ENCODE measurements around the gene TSHZ2. TPM values are rescaled to one million over a fixed set of nuclear protein-coding genes. Genes with fewer than 3 reads are reported as not detected.

The TSHZ2 gene
- polyA plus RNA-seq, 1 donor from 2014 or later = 0.73 TPM

DNA sequence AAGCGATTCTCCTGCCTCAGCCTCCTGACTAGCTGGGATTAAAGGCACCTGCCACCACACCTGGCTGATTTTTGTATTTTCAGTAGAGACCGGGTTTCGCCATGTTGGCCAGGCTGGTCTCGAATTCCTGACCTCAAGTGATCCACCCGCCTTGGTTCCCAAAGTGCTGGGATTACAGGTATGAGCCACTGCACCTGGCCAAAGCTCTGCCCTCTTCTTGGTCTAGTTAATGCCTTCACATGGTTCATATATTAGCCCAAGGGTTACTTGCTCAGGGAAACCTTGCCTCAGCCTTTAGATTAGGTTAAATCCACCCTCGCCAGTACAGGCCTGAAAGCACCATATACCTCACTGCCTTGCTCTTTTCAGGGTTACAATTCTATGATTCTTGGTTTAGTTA lies 26.1 kb downstream of the TSHZ2 start:
- Mint-ChIP-seq H3K27me3 (no peaks in the 10 kb centered on the region), H3K27ac (peak overlapping the region in 1 of 3 donors; percentile 33), H3K9me3 (peaks cover 0 to 2% (median 0%) of the 10 kb centered on the region in 3 donors), H3K4me3 (peak overlapping the region in 1 of 4 donors; percentile 58), H3K4me1 (peaks cover 16 to 25% (median 24%) of the 10 kb centered on the region in 3 donors), H3K36me3 (no peaks in the 10 kb centered on the region)

GRCh38 chr20:52999040-52999439 lies 26.9 kb downstream of the TSHZ2 start:
- H3K36me3 Mint-ChIP-seq = no peaks in the 10 kb centered on the region
- H3K9me3 Mint-ChIP-seq = peaks cover 0 to 2% (median 0%) of the 10 kb centered on the region in 3 donors
- H3K27me3 Mint-ChIP-seq = no peaks in the 10 kb centered on the region
- peak overlapping the region in 2 of 3 donors; percentile 26 to 73 for H3K27ac Mint-ChIP-seq
- H3K4me3 Mint-ChIP-seq = no peak overlapping the region
- H3K4me1 Mint-ChIP-seq = peaks cover 16 to 25% (median 24%) of the 10 kb centered on the region in 3 donors

DNA sequence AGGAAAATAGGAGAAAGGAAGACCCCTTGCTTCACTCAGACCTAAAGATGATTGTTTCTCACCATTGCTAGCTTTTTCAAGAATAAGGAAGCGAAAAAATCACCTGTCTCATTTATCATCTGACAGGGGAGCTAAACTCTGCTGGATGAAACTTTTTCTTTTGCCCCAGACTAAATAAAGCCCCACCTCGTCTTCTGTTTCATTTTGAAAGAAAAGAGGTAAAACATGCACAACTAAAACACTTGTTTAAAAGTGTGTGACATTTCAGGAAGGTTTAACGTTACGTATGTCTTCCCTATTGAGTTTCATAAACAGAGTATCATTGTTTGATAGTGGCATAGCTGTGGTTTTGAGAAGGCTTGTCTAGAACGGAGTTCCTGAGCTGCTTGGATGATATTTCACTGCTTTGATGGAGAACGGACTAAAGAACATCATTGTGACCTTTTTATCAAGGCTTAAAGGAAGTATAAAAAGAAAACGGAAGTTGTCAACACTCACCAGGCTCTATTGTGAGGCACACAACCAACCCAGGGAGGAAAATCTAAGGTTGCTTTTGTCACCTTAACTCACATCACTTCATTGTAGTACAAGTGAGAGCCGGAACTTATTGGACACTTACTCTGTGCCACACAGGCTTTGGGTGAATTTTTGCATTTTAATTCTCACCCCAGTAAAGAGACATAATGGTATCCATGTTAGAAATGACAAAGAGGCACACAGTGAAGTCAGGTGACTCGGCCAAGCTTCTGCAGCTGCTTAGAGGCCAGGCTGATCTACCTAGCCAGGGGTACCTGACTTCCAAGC lies 29.5 kb downstream of the TSHZ2 start:
- peak overlapping the region; percentile 91 to 97 (median 97) for H3K27ac Mint-ChIP-seq
- H3K9me3 Mint-ChIP-seq = peaks cover 0 to 2% (median 0%) of the 10 kb centered on the region in 3 donors
- peak overlapping the region; percentile 77 to 89 (median 83) for H3K4me3 Mint-ChIP-seq
- H3K4me1 Mint-ChIP-seq = peaks cover 16 to 25% (median 24%) of the 10 kb centered on the region in 3 donors
- H3K36me3 Mint-ChIP-seq = no peaks in the 10 kb centered on the region
- H3K27me3 Mint-ChIP-seq = no peaks in the 10 kb centered on the region

GRCh38 chr20:53002786-53003185 lies 30.6 kb downstream of the TSHZ2 start:
- Mint-ChIP-seq H3K9me3 (peaks cover 0 to 2% (median 0%) of the 10 kb centered on the region in 3 donors), H3K36me3 (no peaks in the 10 kb centered on the region), H3K4me1 (peaks cover 19 to 25% (median 24%) of the 10 kb centered on the region in 3 donors), H3K27ac (peak overlapping the region in 1 of 3 donors; percentile 65), H3K27me3 (no peaks in the 10 kb centered on the region), H3K4me3 (no peak overlapping the region)

DNA sequence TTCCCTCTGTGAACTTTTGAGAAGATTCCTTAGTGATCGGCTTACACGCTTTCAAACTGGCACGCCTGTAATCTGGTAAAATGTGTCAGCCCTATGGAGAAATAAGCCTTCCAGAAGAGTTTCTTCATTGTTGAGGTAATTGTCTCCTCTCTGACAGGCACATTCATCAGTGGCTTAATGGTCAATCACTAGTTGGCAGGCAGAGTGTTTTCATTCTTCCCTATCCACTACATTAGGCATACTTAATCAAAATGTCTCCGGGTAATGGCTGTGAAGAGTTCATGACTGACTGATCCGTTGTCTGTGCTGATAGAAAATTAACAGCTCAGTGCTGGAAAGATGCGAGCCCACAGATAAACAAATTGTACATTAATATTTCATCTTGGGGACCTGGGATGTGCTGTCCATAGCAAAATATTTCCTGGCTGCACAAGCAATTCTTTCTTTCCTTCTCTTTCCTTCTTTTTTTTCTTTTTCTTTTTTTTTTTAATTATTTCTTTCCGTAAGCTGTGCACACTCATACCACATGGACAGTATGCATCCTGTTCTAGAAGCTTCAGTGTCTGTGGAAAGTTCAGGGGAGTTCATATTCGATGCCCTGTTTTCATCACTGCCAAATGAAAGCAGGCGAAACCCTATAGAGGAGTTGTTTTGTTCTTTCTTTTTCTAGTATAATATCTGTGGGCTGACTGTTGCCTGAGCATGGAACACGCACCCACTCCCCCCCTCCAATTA lies 31.4 kb downstream of the TSHZ2 start:
- Mint-ChIP-seq H3K36me3 (no peaks in the 10 kb centered on the region), H3K4me3 (peak overlapping the region in 1 of 4 donors; percentile 46), H3K27ac (no peak overlapping the region), H3K4me1 (peaks cover 19 to 25% (median 24%) of the 10 kb centered on the region in 3 donors), H3K27me3 (no peaks in the 10 kb centered on the region), H3K9me3 (peaks cover 0 to 2% (median 0%) of the 10 kb centered on the region in 3 donors)

DNA sequence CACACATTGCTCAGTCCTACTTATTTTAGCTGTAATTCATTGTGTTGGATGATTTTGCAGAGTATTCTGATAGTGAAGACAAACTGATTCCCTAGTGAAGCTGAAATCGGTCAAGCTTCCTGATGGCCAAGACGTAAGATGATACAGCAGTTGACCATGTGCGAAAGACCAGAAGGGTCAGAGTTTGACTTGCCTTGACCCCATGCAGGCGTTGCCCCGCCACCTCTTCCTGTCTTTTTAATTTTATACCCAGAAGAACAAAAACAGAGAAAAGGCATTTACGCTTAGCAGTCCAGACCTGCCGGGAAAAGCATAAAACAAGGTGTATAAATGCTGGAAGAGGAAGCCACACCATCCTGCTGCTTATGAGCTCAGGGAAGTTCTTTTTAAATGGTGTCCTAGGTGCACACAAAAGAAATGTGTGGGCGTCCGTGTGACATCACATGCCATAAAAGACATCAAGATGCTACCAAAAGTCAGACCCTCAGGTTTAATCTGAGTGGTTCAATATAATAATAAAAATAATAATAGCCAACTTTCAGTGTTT lies 32.2 kb downstream of the TSHZ2 start:
- Mint-ChIP-seq H3K4me3 (no peak overlapping the region), H3K27me3 (no peaks in the 10 kb centered on the region), H3K9me3 (peaks cover 0 to 1% (median 0%) of the 10 kb centered on the region in 3 donors), H3K4me1 (peaks cover 19 to 25% (median 24%) of the 10 kb centered on the region in 3 donors), H3K27ac (no peak overlapping the region), H3K36me3 (no peaks in the 10 kb centered on the region)

DNA sequence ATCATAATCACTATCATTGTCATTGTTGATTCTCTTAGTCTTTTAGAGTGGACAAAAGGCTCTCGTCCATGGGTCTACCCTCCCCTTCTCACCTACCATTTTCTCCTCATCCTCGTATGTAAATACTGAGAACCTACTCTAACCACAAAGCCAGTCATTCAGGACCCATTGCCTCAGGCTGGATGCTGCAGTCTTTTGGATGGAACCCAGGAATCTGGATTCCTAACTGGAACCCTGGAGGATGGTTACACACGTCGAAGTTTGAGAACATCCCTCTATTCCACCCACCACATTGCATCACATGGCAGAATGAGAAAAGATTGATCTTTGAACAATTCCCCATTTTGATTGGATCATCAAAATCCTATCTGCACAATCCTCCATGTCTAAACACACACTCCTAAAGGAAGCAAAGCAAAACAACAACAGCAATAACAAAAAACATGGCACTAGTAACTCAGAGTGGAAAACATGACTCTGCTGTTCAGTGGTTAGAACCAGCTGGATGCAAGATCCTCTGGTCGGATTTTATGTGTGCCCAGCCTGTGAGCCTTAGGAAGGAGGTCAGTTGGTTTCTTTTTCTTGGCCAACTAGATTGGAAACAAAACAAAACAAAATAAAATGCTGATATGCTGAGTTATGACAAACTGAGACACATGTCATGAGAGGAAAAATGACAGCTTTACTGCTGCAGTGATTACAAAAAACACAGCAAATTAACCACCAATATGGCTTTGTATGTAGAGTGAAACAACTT lies 38.0 kb downstream of the TSHZ2 start:
- Mint-ChIP-seq H3K4me1 (peaks cover 3 to 13% (median 12%) of the 10 kb centered on the region in 3 donors), H3K27me3 (no peaks in the 10 kb centered on the region), H3K4me3 (no peak overlapping the region), H3K9me3 (peaks cover 0 to 8% (median 6%) of the 10 kb centered on the region in 3 donors), H3K36me3 (peaks cover 2% of the 10 kb centered on the region), H3K27ac (no peak overlapping the region)

GRCh38 chr20:53011640-53012039 lies 39.5 kb downstream of the TSHZ2 start:
- peaks cover 2 to 8% (median 6%) of the 10 kb centered on the region in 3 donors for H3K9me3 Mint-ChIP-seq
- no peaks in the 10 kb centered on the region for H3K27me3 Mint-ChIP-seq
- peak overlapping the region in 1 of 3 donors; percentile 18 for H3K27ac Mint-ChIP-seq
- H3K4me3 Mint-ChIP-seq = no peak overlapping the region
- H3K4me1 Mint-ChIP-seq = peaks cover 3 to 13% (median 12%) of the 10 kb centered on the region in 3 donors
- peaks cover 2% of the 10 kb centered on the region for H3K36me3 Mint-ChIP-seq

DNA sequence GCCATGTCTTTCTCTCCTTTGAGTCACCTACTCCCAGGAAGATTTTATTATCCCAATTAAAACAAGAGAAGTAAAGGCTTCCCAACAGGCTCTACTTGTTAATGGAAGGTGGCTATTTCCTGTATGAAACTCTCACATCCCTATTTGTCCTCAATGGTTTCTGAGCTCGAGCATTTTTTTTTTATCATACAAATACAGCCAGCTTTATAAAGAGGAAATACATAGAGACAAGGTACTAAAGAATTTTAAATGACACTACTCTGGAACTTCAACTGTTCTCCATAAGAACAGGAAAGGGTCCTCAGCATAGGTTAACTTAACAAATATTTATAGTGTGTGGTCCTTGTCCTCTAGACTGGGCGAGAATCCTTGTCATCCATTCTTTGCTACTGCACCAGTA lies 41.0 kb downstream of the TSHZ2 start:
- H3K4me1 Mint-ChIP-seq = peaks cover 0 to 13% (median 12%) of the 10 kb centered on the region in 3 donors
- H3K27ac Mint-ChIP-seq = no peak overlapping the region
- peaks cover 3 to 8% (median 6%) of the 10 kb centered on the region in 3 donors for H3K9me3 Mint-ChIP-seq
- H3K27me3 Mint-ChIP-seq = no peaks in the 10 kb centered on the region
- no peak overlapping the region for H3K4me3 Mint-ChIP-seq
- peaks cover 2% of the 10 kb centered on the region for H3K36me3 Mint-ChIP-seq

DNA sequence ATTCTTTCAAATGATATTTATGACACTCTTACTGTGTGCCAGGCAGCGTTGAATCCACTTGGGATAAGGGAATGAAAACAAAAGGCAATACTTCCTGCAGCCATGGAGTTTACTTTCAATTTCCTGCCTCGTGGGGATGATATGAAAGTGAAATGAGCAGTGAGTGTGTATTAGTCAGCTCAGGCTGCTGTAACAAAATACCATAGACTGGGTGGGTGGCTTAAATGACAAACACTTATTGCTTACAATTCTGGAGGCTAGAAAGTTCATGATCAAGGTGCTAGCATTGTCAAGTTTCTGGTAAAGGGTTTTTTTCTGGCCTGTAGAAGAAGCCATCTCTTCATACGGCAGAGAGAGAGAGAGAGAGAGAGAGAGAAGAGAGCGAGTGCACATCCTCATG lies 41.7 kb downstream of the TSHZ2 start:
- Mint-ChIP-seq H3K9me3 (peaks cover 3 to 8% (median 6%) of the 10 kb centered on the region in 3 donors), H3K4me1 (peaks cover 0 to 13% (median 12%) of the 10 kb centered on the region in 3 donors), H3K36me3 (peaks cover 2% of the 10 kb centered on the region), H3K27ac (no peak overlapping the region), H3K4me3 (no peak overlapping the region), H3K27me3 (no peaks in the 10 kb centered on the region)

- H3K9me3 Mint-ChIP-seq = peaks cover 3 to 11% (median 6%) of the 10 kb centered on the region in 3 donors
- peaks cover 4% of the 10 kb centered on the region for H3K36me3 Mint-ChIP-seq
- no peaks in the 10 kb centered on the region for H3K27me3 Mint-ChIP-seq
- H3K4me1 Mint-ChIP-seq = peaks cover 0 to 13% (median 12%) of the 10 kb centered on the region in 3 donors
- H3K27ac Mint-ChIP-seq = no peak overlapping the region
- H3K4me3 Mint-ChIP-seq = no peak overlapping the region
These were observed 43.9 kb downstream of the TSHZ2 start for GRCh38 chr20:53016071-53016470.

DNA sequence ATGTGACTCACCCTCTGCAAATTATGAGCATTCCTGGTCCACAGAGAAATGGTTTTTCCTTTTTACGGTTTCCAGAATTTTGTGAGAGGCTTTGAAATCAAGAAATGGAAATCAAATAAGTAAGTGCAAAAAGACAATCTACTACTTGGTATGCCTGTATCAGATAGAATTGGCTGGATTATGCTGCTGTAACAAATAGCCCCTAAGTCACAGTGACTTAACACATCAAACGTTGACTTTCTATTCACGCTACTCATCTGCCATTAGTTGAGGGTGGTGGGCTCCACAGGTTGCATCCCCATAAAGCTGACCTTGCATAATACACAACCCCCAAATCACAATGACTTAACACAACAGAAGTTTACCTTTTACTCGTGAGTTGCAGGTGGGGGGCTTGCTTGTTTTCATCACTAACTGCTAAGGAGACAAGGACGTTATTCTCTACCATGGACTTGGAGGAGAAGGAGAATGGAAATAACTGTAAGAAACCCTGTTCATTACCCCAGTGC lies 44.4 kb downstream of the TSHZ2 start:
- H3K4me3 Mint-ChIP-seq = no peak overlapping the region
- peaks cover 0 to 13% (median 11%) of the 10 kb centered on the region in 3 donors for H3K4me1 Mint-ChIP-seq
- no peaks in the 10 kb centered on the region for H3K27me3 Mint-ChIP-seq
- no peak overlapping the region for H3K27ac Mint-ChIP-seq
- H3K36me3 Mint-ChIP-seq = peaks cover 4% of the 10 kb centered on the region
- peaks cover 3 to 11% (median 9%) of the 10 kb centered on the region in 3 donors for H3K9me3 Mint-ChIP-seq

GRCh38 chr20:53017206-53017605 lies 45.0 kb downstream of the TSHZ2 start:
- Mint-ChIP-seq H3K9me3 (peaks cover 3 to 11% (median 9%) of the 10 kb centered on the region in 3 donors), H3K27ac (no peak overlapping the region), H3K4me1 (peaks cover 0 to 17% (median 16%) of the 10 kb centered on the region in 3 donors), H3K27me3 (no peaks in the 10 kb centered on the region), H3K36me3 (peaks cover 4% of the 10 kb centered on the region), H3K4me3 (no peak overlapping the region)

GRCh38 chr20:53019464-53019863 lies 47.3 kb downstream of the TSHZ2 start:
- Mint-ChIP-seq H3K4me3 (peak overlapping the region in 1 of 4 donors; percentile 45), H3K27ac (no peak overlapping the region)

More at GRCh38 chr20:53019464-53019863, 47.3 kb downstream of the TSHZ2 start:
- H3K9me3 Mint-ChIP-seq = peaks cover 3 to 8% (median 5%) of the 10 kb centered on the region in 3 donors
- peaks cover 2 to 15% (median 5%) of the 10 kb centered on the region in 3 donors for H3K4me1 Mint-ChIP-seq
- peaks cover 4% of the 10 kb centered on the region for H3K36me3 Mint-ChIP-seq
- H3K27me3 Mint-ChIP-seq = no peaks in the 10 kb centered on the region
